Type B pancreatic cell (in vitro differentiated cells): ENCODE data around the gene RAB23. TPM values are rescaled to one million over a fixed set of nuclear protein-coding genes. Genes with fewer than 3 reads are reported as not detected.

Experiments used
- DNase-seq: peaks from one replicate; pipeline ENCODE4 v3.0.0; 2021; ENCODE audit warnings: mixed read lengths; ENCODE audit not compliant: unreplicated experiment; ENCODE audit errors: extremely low spot score
- H3K27ac Mint-ChIP-seq: 2 replicates; pipeline ENCODE4 v1.8.0; 2021; ENCODE audit warnings: mild to moderate bottlenecking, mixed read lengths
- H3K27me3 Mint-ChIP-seq: 2 replicates; pipeline ENCODE4 v1.8.0; 2021; ENCODE audit warnings: mixed read lengths
- H3K36me3 Mint-ChIP-seq: 2 replicates; pipeline ENCODE4 v1.8.0; 2021; ENCODE audit warnings: mixed read lengths
- H3K4me1 Mint-ChIP-seq: one replicate; pipeline ENCODE4 v1.8.0; 2021; ENCODE audit warnings: mixed read lengths; ENCODE audit not compliant: unreplicated experiment
- H3K4me3 Mint-ChIP-seq: 2 replicates; pipeline ENCODE4 v1.8.0; 2021; ENCODE audit warnings: mild to moderate bottlenecking, mixed read lengths
- H3K9me3 Mint-ChIP-seq: 2 replicates; pipeline ENCODE4 v1.8.0; 2021; ENCODE audit warnings: mixed read lengths
- total RNA-seq: library from RNA; stranded (reverse); gene quantifications from 2 replicates; pipeline ENCODE4 v1.2.1, GENCODE V29; 2021; ENCODE audit warnings: low replicate concordance
- TF ChIP-seq, protein P1 (sequence below): fragments of 200-600 bp; sonication (generic); conservative IDR thresholded peaks from 2 replicates; pipeline ENCODE4 v1.5.0; 2021; ENCODE audit warnings: antibody characterized with exemption, mild to moderate bottlenecking

Gene RAB23
- total RNA-seq, 1 donor from 2014 or later = 17.4 TPM

DNA sequence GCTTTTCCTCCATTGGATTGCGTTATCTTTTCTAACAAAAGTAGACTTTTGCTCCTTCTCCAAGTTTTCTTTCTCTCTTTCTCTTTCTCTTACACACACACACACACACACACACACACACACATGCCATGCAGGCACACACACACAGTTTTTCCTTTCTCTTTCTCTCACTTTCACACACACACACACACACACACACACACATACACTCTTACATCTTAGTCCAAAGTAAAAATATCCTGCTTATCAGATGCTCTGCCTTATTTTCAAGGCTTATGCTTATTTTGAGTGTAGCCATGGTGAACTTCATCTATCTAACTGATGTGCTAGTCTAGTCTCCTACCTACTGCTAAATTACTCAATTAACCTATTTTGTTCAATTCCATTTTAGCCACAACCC is 34.4 kb upstream of the RAB23 start:
- Mint-ChIP-seq H3K4me3 (peak overlapping the region; percentile 25), H3K9me3 (no peaks in the 10 kb centered on the region), H3K27me3 (no peaks in the 10 kb centered on the region), H3K27ac (no peak overlapping the region), H3K36me3 (no peaks in the 10 kb centered on the region), H3K4me1 (peaks cover 9% of the 10 kb centered on the region)
- DNase-seq = no peak
- TF ChIP-seq, protein P1, sequence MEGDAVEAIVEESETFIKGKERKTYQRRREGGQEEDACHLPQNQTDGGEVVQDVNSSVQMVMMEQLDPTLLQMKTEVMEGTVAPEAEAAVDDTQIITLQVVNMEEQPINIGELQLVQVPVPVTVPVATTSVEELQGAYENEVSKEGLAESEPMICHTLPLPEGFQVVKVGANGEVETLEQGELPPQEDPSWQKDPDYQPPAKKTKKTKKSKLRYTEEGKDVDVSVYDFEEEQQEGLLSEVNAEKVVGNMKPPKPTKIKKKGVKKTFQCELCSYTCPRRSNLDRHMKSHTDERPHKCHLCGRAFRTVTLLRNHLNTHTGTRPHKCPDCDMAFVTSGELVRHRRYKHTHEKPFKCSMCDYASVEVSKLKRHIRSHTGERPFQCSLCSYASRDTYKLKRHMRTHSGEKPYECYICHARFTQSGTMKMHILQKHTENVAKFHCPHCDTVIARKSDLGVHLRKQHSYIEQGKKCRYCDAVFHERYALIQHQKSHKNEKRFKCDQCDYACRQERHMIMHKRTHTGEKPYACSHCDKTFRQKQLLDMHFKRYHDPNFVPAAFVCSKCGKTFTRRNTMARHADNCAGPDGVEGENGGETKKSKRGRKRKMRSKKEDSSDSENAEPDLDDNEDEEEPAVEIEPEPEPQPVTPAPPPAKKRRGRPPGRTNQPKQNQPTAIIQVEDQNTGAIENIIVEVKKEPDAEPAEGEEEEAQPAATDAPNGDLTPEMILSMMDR = no peak

DNA sequence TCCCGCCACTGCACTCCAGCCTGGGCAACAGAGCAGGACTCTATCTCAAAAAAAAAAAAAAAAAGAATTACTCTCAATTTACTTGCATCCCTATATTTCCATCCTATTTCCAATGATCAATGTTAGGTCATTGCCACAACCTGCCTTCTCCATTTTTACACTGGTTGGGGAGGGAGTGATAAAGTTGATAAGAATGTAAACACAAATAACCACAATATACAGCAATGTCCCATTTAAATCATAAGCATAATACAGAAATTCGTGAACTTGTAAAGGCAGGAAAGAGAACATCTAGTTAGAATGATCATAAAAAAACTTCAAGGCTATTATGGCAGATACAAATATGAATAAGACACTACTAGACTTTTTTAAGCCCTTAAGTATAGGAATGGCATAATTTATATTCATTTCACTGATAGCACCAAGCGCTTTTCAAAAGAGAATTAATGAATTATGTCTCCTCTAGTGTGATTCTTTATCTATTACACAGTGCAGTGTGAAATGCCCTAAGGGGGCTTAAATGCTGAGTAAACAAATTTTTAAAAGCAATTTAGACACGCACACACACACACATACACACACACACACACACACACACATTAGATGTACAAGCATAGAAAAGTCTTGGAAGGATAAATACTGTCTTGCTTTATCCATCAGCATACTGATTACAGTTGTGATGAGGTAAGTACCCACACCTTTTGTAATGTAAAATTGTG is 33.5 kb upstream of the RAB23 start:
- Mint-ChIP-seq H3K4me1 (peaks cover 9% of the 10 kb centered on the region), H3K4me3 (no peak overlapping the region), H3K9me3 (no peaks in the 10 kb centered on the region), H3K27me3 (no peaks in the 10 kb centered on the region), H3K36me3 (no peaks in the 10 kb centered on the region), H3K27ac (no peak overlapping the region)
- no peak for DNase-seq
- TF ChIP-seq, protein P1 = no peak

DNA sequence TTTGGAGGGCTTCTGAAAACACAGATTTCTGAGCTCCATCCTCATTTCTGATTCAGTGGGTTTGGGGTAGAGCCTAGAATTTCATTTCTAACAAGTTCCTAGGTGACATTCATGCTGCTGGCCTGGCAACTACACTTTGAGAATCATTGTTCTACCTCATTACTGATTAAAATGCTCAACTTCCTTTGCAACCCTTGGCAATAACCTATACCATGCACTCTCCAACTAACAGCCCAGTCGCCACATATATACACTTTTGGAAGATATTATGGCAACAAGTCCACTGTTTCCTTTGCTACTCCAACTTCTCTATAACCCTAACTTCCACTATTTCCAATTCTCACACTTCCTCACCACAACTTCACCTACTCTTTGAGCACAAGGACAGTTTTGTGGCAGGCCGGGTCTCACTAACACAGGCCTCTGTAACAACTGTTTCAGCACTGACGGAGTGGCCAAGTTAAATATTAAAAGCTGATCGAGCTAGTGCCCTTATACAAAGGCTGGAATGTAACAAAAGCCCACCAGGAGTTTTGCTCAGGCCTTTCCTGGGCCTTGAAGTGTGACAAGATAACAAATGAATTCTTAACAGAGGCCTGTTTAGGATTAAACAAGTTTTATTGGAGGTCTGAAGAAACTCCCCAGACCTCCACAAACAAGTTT is 32.1 kb upstream of the RAB23 start:
- DNase-seq = no peak
- Mint-ChIP-seq H3K27ac (peak overlapping the region; percentile 52), H3K9me3 (no peaks in the 10 kb centered on the region), H3K36me3 (no peaks in the 10 kb centered on the region), H3K4me1 (peaks cover 9% of the 10 kb centered on the region), H3K4me3 (no peak overlapping the region), H3K27me3 (no peaks in the 10 kb centered on the region)
- TF ChIP-seq, protein P1 = no peak

DNA sequence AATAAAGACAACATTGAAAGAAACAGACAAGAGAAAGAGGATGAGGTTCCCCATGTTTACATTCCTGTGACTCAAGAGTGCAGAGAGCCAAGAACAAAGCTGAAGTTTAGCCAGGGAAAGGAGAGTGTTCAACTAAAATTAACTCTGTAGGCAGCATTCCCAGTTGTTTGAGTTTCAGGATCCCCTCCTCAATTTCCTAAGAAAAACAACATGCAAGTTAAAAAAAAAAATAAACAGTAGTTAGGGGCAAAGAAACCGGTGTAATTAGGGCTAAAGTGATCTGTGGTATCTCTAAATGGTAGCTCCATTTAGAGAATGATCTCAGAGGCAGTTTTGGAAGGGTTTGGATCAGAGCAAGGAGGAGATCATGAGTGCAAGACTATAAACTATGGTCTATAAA is 30.9 kb upstream of the RAB23 start:
- H3K36me3 Mint-ChIP-seq = no peaks in the 10 kb centered on the region
- no peaks in the 10 kb centered on the region for H3K9me3 Mint-ChIP-seq
- no peak overlapping the region for H3K27ac Mint-ChIP-seq
- DNase-seq = no peak
- no peaks in the 10 kb centered on the region for H3K27me3 Mint-ChIP-seq
- TF ChIP-seq, protein P1 = no peak
- peaks cover 9% of the 10 kb centered on the region for H3K4me1 Mint-ChIP-seq
- no peak overlapping the region for H3K4me3 Mint-ChIP-seq

DNA sequence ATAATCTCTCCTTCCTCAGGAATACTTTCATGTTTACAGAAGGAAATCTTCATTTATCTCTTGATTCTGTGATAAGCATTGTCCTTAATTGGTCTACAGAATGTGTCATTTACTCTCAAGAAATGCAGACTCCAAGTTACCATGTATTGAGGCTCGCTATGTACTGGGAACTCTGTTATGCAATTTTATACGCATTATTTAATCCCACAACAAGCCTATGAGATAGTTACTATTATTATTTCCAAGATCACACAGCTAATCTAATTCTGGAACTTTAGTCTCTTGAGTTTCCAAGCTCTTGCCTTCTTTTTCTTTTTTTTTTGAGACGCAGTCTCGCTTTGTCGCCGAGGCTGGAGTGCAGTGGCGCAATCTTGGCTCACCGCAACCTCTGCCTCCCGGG is 30.0 kb upstream of the RAB23 start:
- TF ChIP-seq, protein P1 = no peak
- no peak overlapping the region for H3K4me3 Mint-ChIP-seq
- H3K27me3 Mint-ChIP-seq = no peaks in the 10 kb centered on the region
- peaks cover 9% of the 10 kb centered on the region for H3K4me1 Mint-ChIP-seq
- no peaks in the 10 kb centered on the region for H3K9me3 Mint-ChIP-seq
- no peak for DNase-seq
- no peak overlapping the region for H3K27ac Mint-ChIP-seq
- no peaks in the 10 kb centered on the region for H3K36me3 Mint-ChIP-seq
